Activated CD4-positive, CD25-positive, alpha-beta regulatory T cell treated with anti-CD3 and anti-CD28 coated beads, Interleukin-2, amount 50 U/mL, for 16 hours (primary cell): ENCODE data around the gene GSTA5.
"Not testable (repeated sequence)": the region's sequence is repeated elsewhere in the genome, so short reads cannot be mapped to it uniquely, and the experiment has no call there.

Experiments
- DNase-seq: peaks from one replicate; pipeline ENCODE4 v3.0.0-alpha.2; 2020; ENCODE audit warnings: low read depth, low spot score

Gene GSTA5

DNA sequence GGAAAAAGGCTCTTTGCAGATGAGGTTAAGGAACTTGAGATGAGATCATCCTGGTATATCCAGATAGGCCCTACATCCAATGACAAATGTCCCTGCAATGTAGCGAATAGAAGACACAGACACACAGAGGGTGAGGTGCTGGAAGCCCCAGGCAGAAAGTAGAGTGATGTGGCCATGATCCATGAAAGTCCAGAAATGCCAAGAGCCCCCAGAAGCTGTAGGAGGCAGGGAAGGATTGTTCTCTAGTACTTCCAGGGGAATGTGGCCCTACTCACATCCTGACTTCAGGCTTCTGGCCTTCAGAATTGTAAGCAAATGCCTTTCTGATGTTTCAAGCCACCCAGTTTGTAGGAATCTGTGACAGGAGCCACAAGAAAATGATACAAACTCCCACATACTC lies 51.0 kb downstream of the GSTA5 start:
- DNase-seq: not testable (repeated sequence)

- no peak for DNase-seq
Observed at GRCh38 chr6:52788478-52788877, 52.1 kb downstream of the GSTA5 start.

DNA sequence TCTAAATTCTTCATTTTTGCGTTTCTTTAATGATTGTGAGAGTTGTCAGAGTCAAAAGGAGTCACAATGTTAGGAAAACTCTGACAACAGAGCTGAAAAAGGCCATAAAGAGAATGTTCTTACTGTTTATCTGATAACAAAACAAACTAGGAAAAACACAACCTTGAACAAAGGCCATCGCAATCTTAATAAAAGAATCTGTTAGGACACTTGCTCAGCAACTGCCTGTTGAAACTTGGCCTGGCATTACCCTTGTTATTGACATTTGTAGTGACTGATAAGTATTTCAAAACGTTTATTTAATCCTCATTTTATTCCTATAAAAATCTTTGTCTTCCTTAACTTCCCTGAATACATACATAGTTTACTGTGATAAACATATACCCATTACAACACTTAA lies 52.7 kb downstream of the GSTA5 start:
- no peak for DNase-seq

GRCh38 chr6:52786249-52786956 lies 54.2 kb downstream of the GSTA5 start:
- DNase-seq: no peak

DNA sequence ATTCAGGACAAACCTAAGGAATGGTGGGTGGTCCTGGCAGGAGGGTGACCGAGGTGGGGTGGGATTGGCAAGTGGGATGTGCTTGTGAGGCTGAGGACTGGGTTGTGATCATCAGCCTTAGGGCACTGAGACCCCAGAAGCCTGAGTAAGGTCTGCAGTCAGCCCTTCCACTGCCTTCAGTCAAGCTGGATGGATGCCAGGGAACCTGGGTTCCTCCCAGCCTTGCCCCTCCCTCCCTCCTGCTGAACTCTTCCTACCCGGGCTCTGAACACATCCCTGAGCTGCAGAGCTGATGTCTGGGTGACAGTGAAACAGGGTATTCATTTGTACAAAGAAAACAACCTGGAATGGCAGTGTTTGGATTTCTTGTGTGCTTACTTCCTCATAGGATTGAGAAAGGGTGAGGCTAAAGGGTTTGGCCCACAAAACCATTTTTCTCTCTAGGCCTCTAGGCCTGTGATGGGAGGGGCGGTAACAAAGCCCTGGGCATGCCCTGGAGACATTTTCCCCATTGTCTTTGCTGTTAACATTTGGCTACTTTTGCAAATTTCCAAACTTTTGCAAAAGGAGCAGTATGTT lies 57.8 kb downstream of the GSTA5 start:
- not testable (repeated sequence) for DNase-seq

DNA sequence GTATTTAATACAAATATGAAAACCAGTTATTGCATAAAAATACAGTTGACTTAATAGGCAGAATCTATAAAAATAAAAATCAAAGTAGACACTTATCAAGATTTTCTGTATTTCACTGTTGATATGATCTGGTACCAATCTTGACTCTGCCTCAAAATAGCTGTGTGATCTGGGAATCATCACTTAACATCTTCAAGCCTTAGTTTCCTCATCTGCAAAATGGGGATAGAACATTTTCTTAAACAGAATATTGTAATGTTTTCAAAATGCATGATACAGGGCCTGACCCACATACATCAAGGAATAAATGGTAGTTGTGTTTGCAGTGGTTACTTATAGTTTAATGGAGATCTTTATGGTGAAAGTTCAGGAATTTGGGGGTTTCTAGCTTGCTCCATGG lies 58.4 kb downstream of the GSTA5 start:
- not testable (repeated sequence) for DNase-seq
